GM19397 (cell line): Measurements from ENCODE around the gene ST13.
"Not testable (repeated sequence)": the region's sequence is repeated elsewhere in the genome, so short reads cannot be mapped to it uniquely, and the experiment has no call there.

Experiments used
- ATAC-seq: cut with Tn5 transposase; IDR thresholded peaks from one replicate; pipeline ENCODE4 v1.9.1; 2021; ENCODE audit warnings: mild to moderate bottlenecking, moderate library complexity; ENCODE audit not compliant: unreplicated experiment

The ST13 gene

DNA sequence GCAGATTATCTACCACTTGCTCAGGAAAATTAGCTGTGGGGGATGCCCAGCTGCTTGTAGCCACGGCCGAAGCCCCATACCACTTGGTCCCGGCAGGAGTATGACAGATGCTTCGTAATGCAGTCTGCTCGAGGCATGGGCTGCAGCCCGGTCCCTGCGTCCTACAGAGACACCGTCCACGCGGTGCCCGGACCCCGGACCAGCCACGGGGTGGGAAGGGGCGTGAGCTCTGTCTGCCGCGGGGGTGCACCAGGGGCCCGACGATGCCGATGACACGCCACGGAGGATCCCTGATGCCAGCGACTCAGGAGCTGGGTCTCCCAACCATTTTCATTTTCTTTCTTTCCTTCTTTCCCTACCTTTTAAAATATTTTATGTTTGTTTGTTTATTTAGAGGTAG, 67.3 kb downstream of the ST13 start:
- ATAC-seq = no peak

DNA sequence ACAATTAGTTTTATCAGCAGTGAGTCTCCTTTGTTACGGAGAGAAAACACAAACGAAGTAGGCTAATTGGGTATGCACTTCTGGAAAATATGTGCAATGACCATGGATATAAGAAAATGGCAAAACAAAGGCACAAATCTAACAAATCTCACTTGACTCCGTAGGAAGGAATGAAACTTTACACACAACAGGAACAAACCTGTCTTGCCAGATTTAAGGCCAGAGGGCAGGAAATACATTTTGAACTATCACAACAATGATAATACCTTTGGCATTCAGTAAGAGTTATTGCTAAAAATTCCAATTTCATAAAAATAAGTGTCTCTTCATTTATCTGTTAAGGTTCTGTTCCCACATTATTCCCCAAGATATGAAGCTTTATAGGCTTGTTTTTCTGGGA, 73.9 kb downstream of the ST13 start:
- no peak for ATAC-seq

DNA sequence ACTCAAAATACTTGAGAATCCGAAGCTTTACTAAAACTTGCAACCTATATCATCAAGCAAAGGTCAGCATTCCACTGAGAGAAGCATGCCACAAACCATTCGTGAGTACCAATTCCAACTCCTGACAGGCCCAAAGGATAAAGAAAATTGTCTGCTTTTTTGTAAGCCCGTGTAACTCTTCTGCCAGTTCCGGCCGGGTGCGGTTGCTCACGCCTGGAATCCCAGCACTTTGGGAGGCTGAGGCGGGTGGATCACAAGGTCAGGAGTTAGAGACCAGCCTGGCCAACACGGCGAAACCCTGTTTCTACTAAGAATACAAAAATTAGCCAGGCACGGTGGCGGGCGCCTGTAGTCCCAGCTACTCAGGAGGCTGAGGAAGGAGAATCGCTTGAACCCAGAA, 74.7 kb downstream of the ST13 start:
- ATAC-seq = not testable (repeated sequence)
